GM19324 (cell line): Measurements from ENCODE around the gene CCM2.
A peak's percentile ranks its signal among the peaks of the same experiment; 100 is the strongest.
"Not testable (repeated sequence)": the region's sequence is repeated elsewhere in the genome, so short reads cannot be mapped to it uniquely, and the experiment has no call there.

ENCODE experiments used
- ATAC-seq: cut with Tn5 transposase; IDR thresholded peaks from one replicate; pipeline ENCODE4 v1.9.1; 2021; ENCODE audit warnings: mild to moderate bottlenecking, moderate library complexity; ENCODE audit not compliant: unreplicated experiment, low FRiP score

Gene CCM2

DNA sequence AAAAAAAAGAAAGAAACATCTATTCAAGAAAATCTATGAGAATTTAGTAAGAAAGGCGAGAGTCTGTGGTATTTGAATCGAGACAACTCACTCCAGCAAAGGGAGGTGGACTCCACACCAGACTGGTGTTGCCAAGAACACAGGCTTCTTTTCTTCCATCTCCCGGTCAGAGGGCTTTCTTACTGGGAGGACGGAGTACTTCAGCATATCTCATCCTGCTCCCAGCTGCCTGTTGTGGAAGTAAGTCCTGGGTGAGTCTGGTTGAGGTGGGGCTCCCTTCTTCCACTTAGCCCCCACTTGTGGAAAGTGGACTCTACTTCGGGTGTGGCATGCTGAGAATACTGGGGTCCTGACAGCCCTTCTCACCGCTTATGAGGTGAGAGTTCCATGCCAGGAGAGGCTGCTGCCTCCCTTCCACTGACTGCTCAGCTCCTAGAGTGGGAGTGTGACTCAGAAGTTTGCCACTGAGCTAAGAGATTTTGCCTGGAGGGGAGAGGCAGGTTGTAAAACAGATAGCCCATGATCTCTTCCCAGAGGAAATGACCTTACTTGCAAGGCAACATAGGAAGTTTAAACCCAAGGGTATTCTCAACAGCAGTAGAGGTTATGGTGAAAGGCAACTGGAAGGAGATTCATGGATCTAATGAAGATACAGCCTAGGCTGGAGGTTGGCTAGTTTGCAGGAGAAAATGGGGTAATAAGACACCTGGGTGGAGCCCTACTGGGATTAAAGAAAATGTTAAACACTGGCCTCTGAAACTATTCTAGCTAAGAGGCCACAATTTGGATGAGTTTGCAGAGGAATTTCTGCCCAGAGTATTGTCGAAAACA, 92.3 kb downstream of the CCM2 start:
- ATAC-seq, result no peak

DNA sequence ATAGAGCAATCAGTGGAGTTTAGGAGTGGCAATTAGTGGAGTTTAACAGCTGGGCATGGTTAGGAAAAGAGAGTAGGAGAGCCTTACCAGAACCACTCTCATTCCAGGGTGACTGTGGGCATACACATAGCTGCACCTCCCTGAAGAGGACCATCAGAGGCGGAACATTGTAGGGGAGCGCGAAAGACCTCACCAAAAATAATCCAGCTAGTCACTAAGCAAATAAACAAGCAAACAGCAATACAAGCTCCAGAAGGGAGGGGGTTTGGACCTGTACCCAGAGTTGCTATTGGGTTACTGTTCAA, 92.9 kb downstream of the CCM2 start:
- ATAC-seq, result no peak

DNA sequence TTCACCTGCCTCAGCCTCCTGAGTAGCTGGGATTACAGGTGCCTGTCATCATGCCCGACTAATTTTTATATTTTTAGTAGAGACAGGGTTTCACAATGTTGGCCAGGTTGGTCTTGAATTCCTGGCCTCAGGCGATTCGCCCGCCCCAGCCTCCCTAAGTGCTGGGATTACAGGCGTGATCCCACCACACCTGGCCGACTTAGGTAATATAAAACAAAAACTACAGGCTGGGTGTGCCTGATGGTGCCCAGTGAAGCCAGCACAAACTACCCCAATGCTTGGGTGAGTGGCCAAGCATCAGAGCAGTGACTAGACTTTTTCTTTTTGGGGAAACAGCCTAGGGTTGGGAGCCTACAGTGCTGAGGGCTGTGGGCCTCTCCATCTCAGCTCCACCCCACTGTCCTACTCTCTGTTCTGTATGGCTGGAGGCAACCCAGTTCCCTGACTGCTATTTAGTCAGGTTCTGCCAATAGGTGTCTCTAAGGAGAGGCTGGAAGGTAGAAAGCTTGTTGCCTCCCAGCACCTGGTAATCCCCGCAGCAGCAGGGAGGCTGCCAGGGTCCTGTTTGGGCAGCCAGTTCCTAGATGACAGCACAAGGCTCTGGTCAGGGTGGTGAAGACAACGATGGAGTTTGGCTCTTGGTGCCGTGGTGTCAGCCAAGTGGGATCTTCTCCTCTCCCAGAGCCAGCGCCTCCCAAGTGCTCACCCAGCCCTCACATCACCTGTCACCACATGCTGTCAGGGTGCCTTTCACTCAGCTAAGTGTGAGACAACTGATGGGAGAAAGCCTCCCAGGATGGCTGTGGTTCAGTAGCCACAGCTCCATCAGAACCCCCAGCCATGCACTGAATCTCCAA, 99.2 kb downstream of the CCM2 start:
- no peak for ATAC-seq

DNA sequence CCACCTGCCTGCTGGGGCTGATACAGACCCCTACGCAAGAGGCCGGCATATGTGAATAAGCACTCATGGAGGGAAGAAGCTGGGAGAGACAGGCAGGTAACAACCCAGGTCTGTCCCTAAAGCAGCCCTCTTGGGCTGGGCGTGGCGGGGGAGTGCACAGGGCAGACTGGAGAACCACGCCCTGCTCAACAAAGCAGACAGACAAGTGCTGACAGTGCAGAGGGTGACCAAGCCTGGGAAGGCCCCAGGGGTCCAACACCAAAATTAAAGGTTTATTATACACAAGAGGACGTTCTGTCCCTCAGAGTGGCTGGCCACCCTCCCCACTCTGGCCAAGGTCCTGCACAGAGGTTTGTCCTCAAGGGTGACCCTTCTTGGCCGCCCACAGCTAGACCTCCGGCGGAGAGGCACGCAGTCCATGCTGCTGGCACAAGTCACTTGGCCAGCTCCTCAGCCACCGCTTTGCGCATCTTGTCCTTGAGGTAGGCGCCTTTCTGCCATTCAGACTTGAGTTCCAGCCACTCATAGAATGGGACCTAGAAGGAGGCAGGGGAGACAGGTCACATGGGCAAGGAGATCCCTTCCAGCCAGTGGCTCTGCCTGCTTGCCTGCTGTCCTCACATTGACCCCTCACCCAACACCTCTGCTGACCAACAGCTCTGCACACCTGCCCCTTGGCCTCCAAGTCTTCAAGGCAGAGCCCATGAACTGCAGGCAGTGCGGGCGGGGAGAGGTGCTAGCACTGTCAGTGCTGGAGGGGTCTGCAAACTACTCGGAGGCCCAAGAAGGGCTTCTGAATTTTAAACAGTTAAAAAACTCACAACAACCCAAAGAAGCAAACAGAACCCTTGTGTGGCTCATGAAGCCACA, 100.1 kb downstream of the CCM2 start:
- no peak for ATAC-seq

DNA sequence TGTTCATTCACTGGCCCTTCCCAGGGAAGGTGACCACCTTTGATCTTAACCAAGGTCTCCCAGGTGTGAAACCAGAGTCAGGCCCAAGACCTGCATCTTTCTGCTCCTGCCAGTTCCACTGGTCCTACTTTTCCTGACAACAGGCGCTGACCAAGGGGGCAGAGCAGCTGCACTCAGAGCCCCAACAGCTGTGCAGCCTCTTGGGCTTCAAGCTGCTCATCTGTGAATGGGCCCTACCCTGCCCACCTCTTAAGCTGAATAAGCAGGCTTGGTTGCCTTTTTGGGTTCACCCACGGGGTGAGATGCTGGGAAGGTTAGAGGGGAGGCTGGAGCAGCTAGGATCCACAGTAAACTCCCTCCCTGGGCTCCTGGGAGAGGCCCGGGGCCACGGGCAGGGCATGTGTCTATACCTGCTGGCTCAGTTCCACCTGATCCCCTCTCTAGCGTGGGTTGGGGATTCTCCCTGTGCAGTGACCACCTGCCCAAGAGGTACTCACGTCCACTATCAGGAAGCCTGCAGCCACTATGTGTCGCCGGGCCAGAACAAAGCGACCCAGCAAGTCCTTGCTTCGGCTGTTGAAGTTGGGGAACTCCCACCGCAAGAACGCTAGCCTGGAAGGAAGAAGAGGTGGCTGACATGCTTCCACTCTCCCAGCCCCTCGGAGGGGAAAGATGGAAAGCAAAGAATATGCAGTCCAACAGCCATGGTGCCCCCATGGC, 100.9 kb downstream of the CCM2 start:
- no peak for ATAC-seq

DNA sequence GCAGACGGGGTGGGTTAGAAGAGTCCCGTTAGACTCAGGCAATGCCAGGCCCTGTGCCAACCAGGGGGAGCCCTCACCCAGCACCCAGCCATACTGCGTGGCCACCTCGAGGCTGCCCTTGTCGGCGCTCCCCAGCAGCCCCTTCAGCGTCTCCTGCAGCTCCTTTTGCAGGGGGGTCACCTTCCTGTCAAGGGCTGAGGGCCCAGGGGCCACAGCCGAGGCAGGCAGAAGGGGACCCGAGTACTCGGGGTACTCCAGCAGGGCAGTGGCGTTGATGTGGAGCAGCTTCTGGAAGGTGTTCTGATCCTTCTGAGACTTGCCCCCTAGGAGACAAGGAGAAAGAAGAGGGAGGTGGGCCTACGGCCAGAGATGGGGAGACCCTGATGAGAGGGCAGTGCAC, 101.7 kb downstream of the CCM2 start:
- no peak for ATAC-seq

DNA sequence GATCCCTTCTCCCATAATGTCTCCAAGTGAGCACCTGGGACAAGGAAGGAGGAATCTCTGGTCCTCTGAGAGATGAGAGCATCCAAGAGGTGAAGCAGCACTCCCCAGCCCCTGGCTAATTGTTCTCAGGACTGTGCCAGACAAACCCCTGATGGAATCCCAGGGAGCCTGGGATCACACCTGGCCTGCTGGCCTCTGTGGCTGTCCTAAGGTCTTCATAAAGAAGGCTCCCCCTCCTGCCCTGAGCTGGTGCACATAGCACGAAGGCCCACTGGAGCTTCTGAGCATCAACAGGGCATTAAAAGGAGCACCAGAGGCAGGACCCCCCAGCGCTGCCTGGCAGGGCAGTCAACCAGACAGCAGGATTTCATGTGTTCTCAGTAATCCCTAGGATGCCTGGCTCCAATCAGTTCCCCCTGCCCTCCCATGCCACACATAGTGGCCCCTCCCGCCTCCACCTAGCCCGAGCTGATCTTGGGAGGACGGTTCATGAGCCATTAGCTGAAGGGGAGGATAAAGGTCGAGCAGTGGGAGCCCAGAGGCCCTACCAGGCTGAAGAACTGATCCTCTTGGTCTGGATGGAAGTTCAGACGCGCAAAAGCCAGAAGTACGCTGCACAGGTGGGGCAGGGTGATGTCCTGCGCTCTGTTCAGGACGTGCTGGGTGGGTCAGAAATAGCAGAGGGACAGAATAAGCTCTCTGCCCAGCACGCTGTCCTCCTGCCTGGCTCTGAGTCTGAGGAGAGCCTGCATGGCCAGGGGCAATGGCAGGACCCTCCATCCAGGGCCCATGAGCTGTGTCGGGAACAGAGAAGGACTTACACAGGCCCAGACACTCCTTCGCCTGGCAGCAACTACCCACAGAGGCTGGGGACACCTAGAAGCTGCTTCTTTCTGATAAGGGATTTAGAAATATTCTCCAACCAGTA, 103.0 kb downstream of the CCM2 start:
- ATAC-seq, result no peak

DNA sequence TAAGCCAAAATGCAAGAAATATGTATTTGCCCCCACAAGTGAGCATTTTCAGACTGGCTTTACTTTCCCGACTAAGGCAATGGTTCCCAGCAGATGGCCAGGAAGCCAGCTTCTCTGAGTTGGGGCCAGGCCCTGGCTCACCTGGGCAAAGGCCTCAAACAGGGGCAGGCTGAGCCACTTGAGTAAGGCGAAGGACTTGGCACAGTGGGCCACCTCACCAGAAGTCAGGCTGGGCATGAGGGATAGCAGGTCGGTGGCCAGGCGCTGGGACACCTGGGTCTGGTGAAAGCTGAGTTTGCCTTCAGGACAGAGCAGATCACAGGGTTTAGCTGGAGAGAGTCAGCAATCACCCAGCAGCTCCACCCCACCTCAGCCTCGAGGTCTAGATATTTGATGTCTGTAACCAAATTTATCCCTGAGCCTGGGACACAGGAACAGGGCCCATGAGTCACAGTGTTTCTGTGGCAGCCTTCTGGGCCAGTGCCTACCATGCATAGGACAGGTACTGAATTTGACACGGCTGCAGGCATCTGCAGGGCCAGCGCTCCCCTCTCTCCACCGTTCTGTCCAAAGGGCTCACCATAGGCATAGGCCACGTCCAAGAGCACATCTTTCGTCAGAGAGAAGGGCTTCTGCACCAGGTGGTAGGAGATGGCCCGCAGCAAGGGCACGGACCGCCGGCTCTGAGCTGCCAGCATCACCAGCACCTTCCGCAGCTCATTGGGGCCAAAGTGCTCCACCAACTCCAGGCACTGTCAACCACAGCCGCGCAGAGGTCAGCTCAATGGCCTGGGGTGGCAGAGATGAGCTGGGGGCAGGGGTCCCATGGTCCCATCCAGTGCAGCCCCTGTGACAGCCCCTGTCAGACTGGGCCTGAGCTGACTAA, 104.2 kb downstream of the CCM2 start:
- ATAC-seq, result no peak

DNA sequence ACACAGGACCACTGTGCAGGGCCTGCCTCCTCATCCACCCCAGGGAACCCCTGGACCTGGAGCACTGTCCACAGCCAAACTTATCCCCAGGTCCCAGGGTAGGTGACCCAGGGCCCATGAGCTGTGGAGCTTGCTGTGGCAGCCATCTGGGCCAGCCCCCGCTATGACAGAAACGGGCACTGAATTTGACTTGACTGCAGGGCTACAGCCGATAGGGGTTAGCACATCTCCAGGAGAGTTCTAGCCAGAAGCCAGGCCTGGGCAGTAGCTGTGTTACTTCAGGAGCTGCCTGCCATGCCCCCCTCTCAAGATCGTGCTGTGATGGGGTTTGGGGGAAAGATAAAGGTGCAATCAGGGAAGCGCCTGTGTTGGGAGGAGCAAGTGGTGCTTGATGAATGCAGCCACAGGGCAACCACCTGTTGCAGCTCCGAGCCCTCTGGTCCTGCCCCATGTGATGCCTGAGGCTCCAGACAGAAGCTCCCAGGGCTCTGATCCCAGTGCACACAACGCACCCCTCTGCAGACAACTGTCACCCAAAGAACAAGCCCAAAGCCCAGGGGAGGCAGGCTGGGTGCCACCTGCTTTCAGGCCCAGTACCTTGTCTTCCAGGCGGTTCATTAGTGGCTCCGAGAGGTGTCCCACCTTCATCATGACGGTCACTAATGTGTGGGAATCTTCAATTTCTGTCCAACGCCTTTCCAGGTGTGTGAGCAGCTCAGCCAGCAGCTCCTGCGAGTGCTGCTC, 105.0 kb downstream of the CCM2 start:
- no peak for ATAC-seq

DNA sequence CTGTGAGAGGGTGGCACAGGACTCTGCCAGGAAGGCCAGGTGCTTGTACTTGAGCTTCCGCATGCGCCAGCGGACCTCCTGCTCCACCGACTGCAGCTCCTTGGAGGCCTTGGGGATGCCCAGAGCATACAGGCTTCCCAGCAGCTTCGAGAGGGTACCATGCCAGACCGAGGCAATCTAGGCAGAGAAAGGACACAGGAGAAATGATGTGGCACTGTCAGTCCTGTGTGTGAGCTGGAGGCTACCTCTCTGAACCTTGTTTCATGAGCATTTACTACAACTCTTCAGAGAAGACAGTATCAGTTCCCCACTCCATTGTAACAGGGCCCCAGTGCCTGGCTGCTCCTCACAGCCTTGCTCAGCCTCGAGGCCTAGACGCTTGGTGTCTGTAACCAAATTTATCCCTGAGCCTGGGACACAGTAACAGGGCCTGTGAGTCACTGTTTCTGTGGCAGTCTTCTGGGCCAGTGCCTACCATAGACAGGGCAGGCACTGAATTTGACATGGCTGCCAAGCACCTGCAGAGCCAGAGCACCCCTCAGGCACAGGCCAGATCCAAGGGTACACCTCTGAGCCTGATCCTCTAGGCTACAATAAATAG, 105.7 kb downstream of the CCM2 start:
- ATAC-seq, result no peak

DNA sequence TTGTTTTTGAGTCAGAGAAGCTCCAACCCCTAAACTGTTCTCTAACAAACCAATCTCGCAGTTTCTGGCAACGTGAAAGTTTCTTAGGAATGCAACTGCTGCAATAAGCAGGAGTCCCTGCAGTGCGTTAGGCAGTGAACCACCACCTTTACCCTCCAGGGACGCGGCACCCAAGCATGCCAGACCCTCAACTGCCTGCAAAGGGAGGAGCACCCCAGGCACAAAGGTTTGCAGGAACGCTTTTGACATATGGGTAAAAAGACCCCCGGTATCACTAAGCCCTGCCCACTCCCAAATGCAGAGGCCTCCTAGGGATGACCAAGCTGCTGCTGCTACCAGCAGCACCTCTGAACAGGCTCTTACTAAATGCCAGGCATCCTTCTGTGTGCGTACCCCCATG, 106.8 kb downstream of the CCM2 start:
- no peak for ATAC-seq

DNA sequence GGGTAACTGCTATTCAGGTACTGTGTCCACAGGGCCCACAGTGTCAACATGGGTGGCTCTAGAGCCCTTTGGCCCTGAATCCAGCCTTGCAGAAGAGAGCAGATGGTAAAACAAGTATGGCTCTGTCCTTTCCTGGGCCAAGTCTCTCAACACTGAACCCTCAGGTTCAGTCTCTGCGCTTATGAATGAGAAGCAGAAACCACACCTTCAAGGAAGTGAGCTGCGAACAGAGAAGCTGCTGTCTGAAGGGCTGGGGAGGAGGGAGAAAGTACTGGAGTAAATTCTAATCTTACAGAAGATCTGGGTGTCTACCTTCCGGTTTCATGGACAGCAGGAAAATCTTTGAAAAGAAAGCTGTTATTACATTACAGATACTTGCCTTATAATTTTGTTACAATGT, 107.4 kb downstream of the CCM2 start:
- no peak for ATAC-seq

DNA sequence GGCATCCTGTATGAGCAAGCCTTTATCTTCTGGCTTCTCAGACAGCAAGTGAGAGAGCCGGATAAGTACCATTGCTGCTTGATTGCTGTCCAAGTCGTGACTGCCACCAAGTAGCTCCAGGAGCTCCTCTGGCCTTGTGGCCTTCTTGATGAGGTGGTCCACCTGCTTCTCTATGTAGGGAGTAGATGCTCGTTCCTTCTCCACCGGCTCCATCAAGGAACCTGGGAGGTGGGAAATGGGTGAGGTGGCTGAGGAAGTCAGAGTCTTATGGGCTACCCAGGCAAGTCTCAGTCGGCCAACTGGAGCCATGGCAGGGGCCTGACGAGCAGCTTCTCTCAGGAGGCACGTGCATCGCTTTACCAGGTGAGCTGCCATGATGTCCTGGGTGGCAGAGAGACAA, 108.9 kb downstream of the CCM2 start:
- ATAC-seq, result no peak

DNA sequence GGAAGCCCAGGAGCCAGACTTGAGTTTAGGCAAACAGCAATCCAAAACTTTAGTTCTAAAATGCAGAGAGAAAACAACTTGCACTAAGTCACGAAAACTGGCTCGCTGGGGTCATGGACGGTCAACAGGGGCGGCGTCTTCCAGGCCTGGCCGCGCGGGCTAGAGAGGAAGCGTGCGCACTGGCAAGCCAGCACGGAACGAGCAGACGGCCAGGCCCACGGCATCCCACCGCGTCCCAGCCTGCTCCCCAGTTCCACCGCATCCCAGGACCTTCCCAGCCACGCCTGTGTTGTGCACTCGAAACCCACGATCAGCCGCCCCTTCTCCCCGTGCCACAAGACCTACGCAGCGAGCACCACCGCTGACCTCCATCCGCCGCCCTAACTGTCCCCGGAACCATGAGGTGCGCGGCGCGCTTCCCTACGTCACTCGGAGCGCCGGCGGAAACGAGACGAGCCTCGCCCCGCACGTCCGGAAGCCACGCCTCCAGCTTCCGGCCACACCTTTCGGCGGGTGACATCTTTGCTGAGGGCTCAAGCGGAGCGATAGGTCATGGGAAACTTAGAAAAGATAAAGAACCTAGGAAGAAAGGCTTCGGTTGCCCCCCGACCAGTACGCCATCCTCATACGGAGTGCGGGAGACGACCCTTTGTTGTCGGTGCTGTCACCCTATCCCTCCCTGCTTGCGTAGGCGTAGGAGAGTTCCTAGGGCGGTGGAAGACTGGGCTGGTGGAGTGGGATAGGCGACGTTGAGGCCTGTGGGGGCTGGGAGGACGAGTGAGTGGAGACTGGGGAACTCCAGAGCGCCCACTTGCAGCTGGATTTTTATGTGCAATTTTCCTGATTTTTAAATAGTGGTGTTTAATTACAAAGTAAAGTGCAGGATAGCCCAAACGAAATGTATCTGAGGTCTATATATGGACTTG, 111.6 kb downstream of the CCM2 start, which contains the start of gene TBRG4:
TBRG4 (minus strand) TSS at position 400 of the 926 bp plus-strand sequence. CDS start 2,460 bp downstream, outside the sequence.
- ATAC-seq, result peak; percentile 96

DNA sequence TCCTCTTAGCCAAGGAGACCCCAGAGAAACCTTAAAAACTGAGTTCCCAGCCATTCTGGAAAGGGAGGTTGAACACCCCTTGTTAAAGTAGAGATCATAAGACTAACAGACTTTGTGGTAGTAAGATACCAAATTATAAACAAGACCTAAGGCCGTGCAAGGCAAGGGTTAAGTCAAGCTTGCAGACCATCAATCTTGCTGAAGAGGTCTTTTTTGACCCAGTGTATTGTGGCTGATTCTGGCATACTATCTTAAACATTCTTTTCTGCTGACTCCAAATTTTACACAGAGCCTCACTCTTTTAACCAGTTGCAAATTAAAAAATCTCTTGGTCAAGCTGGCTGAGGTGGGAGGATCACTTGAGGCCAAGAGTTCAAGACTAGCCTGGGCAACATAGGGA, 112.6 kb downstream of the CCM2 start:
- ATAC-seq, result no peak

DNA sequence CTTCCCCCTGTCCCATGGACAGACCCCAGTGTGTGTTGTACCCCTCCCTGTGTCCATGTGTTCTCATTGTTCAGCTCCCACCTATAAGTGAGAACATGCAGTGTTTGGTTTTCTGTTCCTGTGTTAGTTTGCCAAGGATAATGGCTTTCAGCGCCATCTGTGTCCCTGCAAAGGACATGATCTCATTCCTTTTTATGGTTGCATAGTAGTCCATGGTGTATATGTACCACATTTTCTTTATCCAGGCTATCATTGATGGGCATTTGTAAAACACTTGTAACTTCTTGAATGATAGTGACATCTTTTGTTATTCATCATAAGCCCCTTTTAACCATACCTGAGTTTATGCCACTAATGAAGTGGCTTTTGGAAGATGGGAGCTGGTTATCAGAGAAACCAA, 114.3 kb downstream of the CCM2 start:
- ATAC-seq, result not testable (repeated sequence)
